K562 (cell line): Measurements from ENCODE around the gene ADAMTS2. TPM values are rescaled to one million over a fixed set of nuclear protein-coding genes. Genes with fewer than 3 reads are reported as not detected.

ENCODE experiments used
- ATAC-seq: fragments of 200-7000 bp; cut with Tn5 transposase; 3 replicates; pipeline ENCODE4 v1.9.1; 2020; ENCODE audit warnings: moderate library complexity
- BruUV-seq: library from RNA; stranded (reverse); fragments of 400-500 nt; replicated peaks from 2 replicates; lab custom pipeline; 2021; lab: Mats Ljungman, UMichigan
- CTCF ChIA-PET: fragments of 300-600 bp; formaldehyde crosslinking; extraction: SDS; loops from one replicate; lab custom pipeline; 2021; ENCODE audit warnings: low intra/inter-chr PET ratio; lab: Yijun Ruan, JAX
- POLR2A ChIA-PET: fragments of 300-600, 350-650 bp; sonication (Branson Sonifier 250); formaldehyde crosslinking; extraction: SDS; loops from one replicate; lab custom pipeline; 2021; ENCODE audit warnings: antibody characterized with exemption, inconsistent platforms; lab: Yijun Ruan, JAX
- DNase-seq, 4 experiments: peaks; one replicate each; pipeline versions ENCODE4 v3.0.0 to v3.0.0-alpha.2; 2011 to 2018; ENCODE audit warnings: low spot score in 3 of 4, mixed read lengths in 3 of 4; ENCODE audit errors: extremely low read depth in 1 of 4
- FAIRE-seq: peaks from 2 replicates; lab custom pipeline; 2011; peaks lifted over from hg19 to GRCh38; lab: Jason Lieb, UNC
- H2AFZ ChIP-seq: 2 replicates; pipeline ENCODE4 v1.6.0; 2011; ENCODE audit warnings: low read depth, low read length, control low read depth, inconsistent platforms
- H3K27ac ChIP-seq: fragments of 200-600 bp; 3 replicates; pipeline ENCODE4 v1.8.0; 2011; ENCODE audit warnings: low read depth, mild to moderate bottlenecking, control low read depth, inconsistent platforms, low read length, moderate library complexity, mixed read lengths; ENCODE audit errors: extremely low read depth
- H3K27me3 ChIP-seq, 2 experiments: fragments of 300-600 bp in 1 of 2; 2 replicates in 1 of 2; 3 replicates in 1 of 2; pipeline versions ENCODE4 v1.6.0 to v1.8.0; 2011; ENCODE audit warnings: inconsistent platforms in 2 of 2, low read length in 2 of 2, mild to moderate bottlenecking in 1 of 2, mixed read lengths in 1 of 2, moderate library complexity in 1 of 2; ENCODE audit not compliant: control insufficient read depth in 2 of 2, insufficient read depth in 2 of 2
- H3K36me3 ChIP-seq: fragments of 300-600 bp; 3 replicates; pipeline ENCODE4 v1.8.0; 2011; ENCODE audit warnings: mild to moderate bottlenecking, low read length, inconsistent platforms; ENCODE audit not compliant: control insufficient read depth, insufficient read depth
- H3K4me1 ChIP-seq, 2 experiments: fragments of 200-600 bp in 1 of 2; replicated peaks in 1 of 2; 2 replicates in 1 of 2; 3 replicates in 1 of 2; pipeline versions ENCODE4 v1.5.1 to v1.8.0; 2011; ENCODE audit warnings: inconsistent platforms in 2 of 2, low read length in 2 of 2, mild to moderate bottlenecking in 1 of 2, mixed read lengths in 1 of 2, moderate library complexity in 1 of 2; ENCODE audit not compliant: control insufficient read depth in 2 of 2, insufficient read depth in 2 of 2
- H3K4me2 ChIP-seq: 2 replicates; pipeline ENCODE4 v1.6.1; 2011; ENCODE audit warnings: low read length, control low read depth, inconsistent platforms, mixed read lengths; ENCODE audit not compliant: insufficient read depth
- H3K4me3 ChIP-seq: fragments of 200-600 bp; sonication (generic), shearing (Covaris generic); 2 replicates; pipeline ENCODE4 v1.5.1; 2016; ENCODE audit warnings: control low read depth, inconsistent platforms
- H3K79me2 ChIP-seq: fragments of 200-600 bp; 3 replicates; pipeline ENCODE4 v1.8.0; 2011; ENCODE audit warnings: low read length, inconsistent platforms; ENCODE audit not compliant: control insufficient read depth, insufficient read depth
- H3K9ac ChIP-seq, 2 experiments: 2 replicates each; pipeline versions ENCODE4 v1.6.0 to v1.6.1; 2011; ENCODE audit warnings: low read depth in 2 of 2, low read length in 2 of 2, control low read depth in 1 of 2, inconsistent platforms in 1 of 2, mild to moderate bottlenecking in 1 of 2, mixed read lengths in 1 of 2; ENCODE audit not compliant: insufficient read depth in 1 of 2
- H3K9me1 ChIP-seq: one replicate; pipeline ENCODE4 v1.6.0; 2011; ENCODE audit warnings: inconsistent platforms, mild to moderate bottlenecking, low read length, moderate library complexity; ENCODE audit not compliant: control insufficient read depth, insufficient read depth
- H3K9me3 ChIP-seq: replicated peaks from 2 replicates; pipeline ENCODE4 v1.5.1; 2011; ENCODE audit warnings: low read depth, low read length, inconsistent platforms; ENCODE audit not compliant: control insufficient read depth, insufficient read depth
- H4K20me1 ChIP-seq: replicated peaks from 2 replicates; pipeline ENCODE4 v1.6.1; 2011; ENCODE audit warnings: low read length, inconsistent platforms, mixed read lengths; ENCODE audit not compliant: control insufficient read depth, insufficient read depth
- FOXO4 ChIP-seq: fragments of 450-650 bp; formaldehyde crosslinking; IDR thresholded peaks from 2 replicates; pipeline ENCODE4 v1.4.0; 2020; ENCODE audit warnings: mild to moderate bottlenecking, moderate library complexity
- GATAD2B ChIP-seq: fragments of 450-650 bp; IDR thresholded peaks from 2 replicates; pipeline ENCODE4 v1.6.1; 2017; ENCODE audit warnings: mild to moderate bottlenecking, borderline replicate concordance
- HDAC1 ChIP-seq, 2 experiments: fragments of 450-650 bp; IDR thresholded peaks; 2 replicates each; pipeline ENCODE4 v1.6.1; 2016 to 2017; ENCODE audit warnings: inconsistent platforms in 1 of 2, mild to moderate bottlenecking in 1 of 2, moderate library complexity in 1 of 2
- HNRNPL ChIP-seq: fragments of 200-400 bp; formaldehyde crosslinking; IDR thresholded peaks from 2 replicates; pipeline ENCODE4 v1.6.1; 2017; ENCODE audit warnings: low read depth, mild to moderate bottlenecking, low read length
- JUNB ChIP-seq: fragments of 450-650 bp; formaldehyde crosslinking; conservative IDR thresholded peaks from 2 replicates; pipeline ENCODE4 v1.4.0; 2020; ENCODE audit warnings: mild to moderate bottlenecking
- MAFG ChIP-seq: fragments of 450-650 bp; conservative IDR thresholded peaks from 2 replicates; pipeline ENCODE4 v1.6.1; 2016; ENCODE audit warnings: missing genetic modification characterization, missing compliant biosample characterization
- MCM2 ChIP-seq: fragments of 450-650 bp; IDR thresholded peaks from 2 replicates; pipeline ENCODE4 v1.6.1; 2017; ENCODE audit warnings: low read depth, mild to moderate bottlenecking
- NFIC ChIP-seq: fragments of 450-650 bp; IDR thresholded peaks from 2 replicates; pipeline ENCODE4 v1.6.1; 2017; ENCODE audit warnings: mild to moderate bottlenecking, inconsistent platforms
- ZBTB49 ChIP-seq: sonication (generic); formaldehyde crosslinking; IDR thresholded peaks from 2 replicates; pipeline ENCODE4 v1.8.0; 2022; ENCODE audit warnings: missing genetic modification reagents, mild to moderate bottlenecking, borderline replicate concordance
- ZNF121 ChIP-seq: sonication (generic); formaldehyde crosslinking; conservative IDR thresholded peaks from 2 replicates; pipeline ENCODE4 v1.8.0; 2022; ENCODE audit warnings: missing genetic modification reagents
- ZNF354B ChIP-seq: fragments of 250-450 bp; sonication (Bioruptor Pico); IDR thresholded peaks from 2 replicates; pipeline ENCODE4 v1.4.0; 2020
- ZNF507 ChIP-seq: conservative IDR thresholded peaks from 2 replicates; pipeline ENCODE4 v1.6.1; 2017; ENCODE audit warnings: missing genetic modification characterization, missing compliant biosample characterization
- ZNF785 ChIP-seq: fragments of 250-450 bp; sonication (Bioruptor Pico); IDR thresholded peaks from 2 replicates; pipeline ENCODE4 v1.4.0; 2020; ENCODE audit warnings: mild to moderate bottlenecking
- WGBS: fragments of 100-300 bp; shearing (Covaris generic); methylation state at CpG from one replicate; pipeline ENCODE4 v1.1.6; 2016; ENCODE audit warnings: low coverage, mixed read lengths; ENCODE audit not compliant: insufficient coverage; ENCODE audit errors: missing lambda C conversion rate; 5-methylcytosine and 5-hydroxymethylcytosine counted together
- in situ Hi-C: fragments of 300-500 bp; cut with MboI; formaldehyde crosslinking; loops from 4 replicates; pipeline ENCODE4 v1.15.0; 2018; ENCODE audit warnings: inconsistent platforms, mixed read lengths
- intact Hi-C: fragments of 100-400 bp; cut with micrococcal nuclease; formaldehyde crosslinking; loops from 2 replicates; pipeline ENCODE4 v1.14.2; 2022
- polyA plus RNA-seq, 8 experiments: library from polyadenylated mRNA; depleted of rRNA in 4 of 8; stranded (reverse) in 5 of 8; unstranded in 3 of 8; fragments of >200 nt; fragmentation: Nextera tagmentation in 2 of 8; fragmentation: Illumina TruSeq in 1 of 8; extraction: Ambion mirVana in 2 of 8; extraction: Trizol in 1 of 8; gene quantifications; 2 replicates each; pipeline versions ENCODE4 v1.2.1 to v1.2.3, GENCODE V29; 2011 to 2014; ENCODE audit warnings: inconsistent platforms in 1 of 8, missing spikeins in 1 of 8
- total RNA-seq, 7 experiments: library from RNA; depleted of rRNA in 6 of 7; stranded (reverse); fragments of >200 nt in 6 of 7; fragmentation: Illumina TruSeq in 2 of 7; extraction: Trizol in 2 of 7; gene quantifications; 2 replicates each; pipeline versions ENCODE4 v1.2.1 to v1.2.3, GENCODE V29; 2011 to 2021; ENCODE audit warnings: low replicate concordance in 1 of 7

The ADAMTS2 gene
- total and polyA plus RNA-seq, 9 of the 15 experiments (the other 6 are each of a cell fraction or from before 2014, with no cell fraction given), result not detected

GRCh38 chr5:179309383-179309670 is 35.9 kb downstream of the ADAMTS2 start:
- no peaks in the 10 kb centered on the region for H3K79me2 ChIP-seq
- H3K9ac ChIP-seq, result no peak overlapping the region
- ChIA-PET CTCF (no interaction called here), POLR2A (no interaction called here)
- H3K4me2 ChIP-seq, result no peak overlapping the region
- WGBS, result 2% methylated on average over 7 of the region's 7 CpGs
- no peak for DNase-seq
- H3K27me3 ChIP-seq, result peaks cover 8 to 55% of the 10 kb centered on the region in 2 experiments; a peak in 4 of 5 replicates
- H3K27ac ChIP-seq, result no peak overlapping the region
- H2AFZ ChIP-seq, result no peak overlapping the region
- intact Hi-C loops (no loop called here), in situ Hi-C loops (no loop called here)
- no peaks in the 10 kb centered on the region for H4K20me1 ChIP-seq
- no TSS peak for BruUV-seq
- H3K9me3 ChIP-seq, result no peaks in the 10 kb centered on the region
- H3K4me1 ChIP-seq, result peaks cover 0 to 7% of the 10 kb centered on the region in 2 experiments; a peak in 1 of 5 replicates
- no peak for ATAC-seq
- TF ChIP-seq JUNB (CRISPR knock-in tag) (no peak), MAFG (tag) (no peak), ZNF785 (CRISPR knock-in tag) (no peak), HNRNPL (no peak)
- H3K9me1 ChIP-seq, result no peaks in the 10 kb centered on the region
- H3K4me3 ChIP-seq, result no peak overlapping the region
- H3K36me3 ChIP-seq, result no peaks in the 10 kb centered on the region
- no peak for FAIRE-seq

- H3K9me1 ChIP-seq, result no peaks in the 10 kb centered on the region
- H3K4me2 ChIP-seq, result no peak overlapping the region
- ATAC-seq (no peak), DNase-seq (no peak), FAIRE-seq (no peak)
- no peaks in the 10 kb centered on the region for H3K9me3 ChIP-seq
- H4K20me1 ChIP-seq, result no peaks in the 10 kb centered on the region
- 2% methylated on average over 12 of the region's 13 CpGs for WGBS
- in situ Hi-C loops, result no loop called here
- H2AFZ ChIP-seq, result no peak overlapping the region
- no peak overlapping the region for H3K27ac ChIP-seq
- no peak overlapping the region; a peak in 1 of 4 replicates for H3K9ac ChIP-seq
- no peaks in the 10 kb centered on the region for H3K36me3 ChIP-seq
- CTCF ChIA-PET, result no interaction called here
- no peaks in the 10 kb centered on the region for H3K79me2 ChIP-seq
- BruUV-seq, result no TSS peak
- no peak overlapping the region for H3K4me3 ChIP-seq
- H3K4me1 ChIP-seq, result peaks cover 0 to 3% of the 10 kb centered on the region in 2 experiments; a peak in 1 of 5 replicates
- peaks cover 8 to 58% of the 10 kb centered on the region in 2 experiments; a peak in 4 of 5 replicates for H3K27me3 ChIP-seq
- POLR2A ChIA-PET, result interaction anchor here (0.7 kb wide), 1 partner anchor 254 kb away, joined by 4 read pairs; no protein-coding TSS in a partner anchor
- intact Hi-C loops, result no loop called here
- TF ChIP-seq ZNF121 (no peak), HDAC1 (IDR thresholded peaks at IDR 0.05) (no peak), MCM2 (no peak), GATAD2B (no peak), ZBTB49 (no peak), NFIC (no peak), FOXO4 (CRISPR knock-in tag) (no peak), ZNF354B (CRISPR knock-in tag) (no peak), ZNF507 (no peak)
These were observed 36.5 kb downstream of the ADAMTS2 start for GRCh38 chr5:179308563-179309382.
